Ishikawa (cell line): ENCODE data around the gene KCNH5.

Source experiments
- CREB1 ChIP-seq: IDR thresholded peaks from 2 replicates; pipeline ENCODE4 v1.6.1; 2012; ENCODE audit warnings: low read depth
- EP300 ChIP-seq: IDR thresholded peaks from 2 replicates; pipeline ENCODE4 v1.6.1; 2012; ENCODE audit warnings: borderline replicate concordance
- RAD21 ChIP-seq: IDR thresholded peaks from 2 replicates; pipeline ENCODE4 v1.6.1; 2012; ENCODE audit warnings: low read depth
- YY1 ChIP-seq: IDR thresholded peaks from 2 replicates; pipeline ENCODE4 v1.6.1; 2012; ENCODE audit warnings: low read depth

GRCh38 chr14:62921466-62921865 is 123.8 kb downstream of the KCNH5 start:
- no peak for TF ChIP-seq RAD21
- TF ChIP-seq YY1 = no peak
- TF ChIP-seq CREB1 = no peak
- TF ChIP-seq EP300 = no peak
